Sigmoid colon (tissue), 7 donors: ENCODE results near the gene CDH22. TPM values are rescaled to one million over a fixed set of nuclear protein-coding genes. Genes with fewer than 3 reads are reported as not detected.

Source experiments
- DNase-seq: peaks from one replicate; pipeline ENCODE4 v3.0.0-alpha.2; 2019
- H3K27ac ChIP-seq, 4 donors: fragments of 200-600 bp; sonication (generic); one replicate each; pipeline ENCODE4 v1.5.1; 2016 to 2019; ENCODE audit warnings: mild to moderate bottlenecking in 1 of 4
- H3K27me3 ChIP-seq, 3 donors: fragments of 200-600 bp; sonication (generic); one replicate each; pipeline ENCODE4 v1.5.1; 2019; ENCODE audit warnings: mild to moderate bottlenecking in 1 of 3
- H3K36me3 ChIP-seq, 4 donors: fragments of 200-600 bp; sonication (generic); one replicate each; pipeline ENCODE4 v1.5.1; 2016 to 2019
- H3K4me1 ChIP-seq, 4 donors: fragments of 200-600 bp; sonication (generic); one replicate each; pipeline ENCODE4 v1.5.1; 2017 to 2019
- H3K4me3 ChIP-seq, 4 donors: fragments of 200-600 bp; sonication (generic); one replicate each; pipeline ENCODE4 v1.5.1; 2017 to 2019; ENCODE audit warnings: mild to moderate bottlenecking in 2 of 4, moderate library complexity in 1 of 4
- H3K9me3 ChIP-seq, 4 donors: fragments of 200-600 bp in 3 of 4; sonication (generic) in 3 of 4; one replicate each; pipeline versions ENCODE4 v1.5.1 to v1.6.1; 2013 to 2019
- CTCF ChIP-seq, 4 experiments: fragments of 450-650 bp in 3 of 4; fragments of 200-600 bp in 1 of 4; IDR thresholded peaks; one replicate each; pipeline ENCODE4 v1.5.1; 2016 to 2019; ENCODE audit warnings: antibody characterized with exemption in 4 of 4, mild to moderate bottlenecking in 3 of 4, moderate library complexity in 2 of 4
- EP300 ChIP-seq, 4 donors: sonication (generic); formaldehyde crosslinking; IDR thresholded peaks; one replicate each; pipeline ENCODE4 v1.6.1; 2017; ENCODE audit warnings: antibody characterized with exemption in 4 of 4
- POLR2A ChIP-seq, 2 donors: fragments of 450-650 bp; IDR thresholded peaks; one replicate each; pipeline ENCODE4 v1.6.1; 2016; ENCODE audit warnings: antibody characterized with exemption in 2 of 2, mild to moderate bottlenecking in 2 of 2, moderate library complexity in 2 of 2
- POLR2AphosphoS5 ChIP-seq, 4 donors: sonication (generic); formaldehyde crosslinking; IDR thresholded peaks; one replicate each; pipeline ENCODE4 v1.6.1; 2017; ENCODE audit warnings: antibody characterized with exemption in 4 of 4
- WGBS, 2 donors: extraction: QIAGEN DNeasy Blood & Tissue Kit; methylation state at CpG; one replicate each; pipeline ENCODE4 v1.1.7; 2013; 5-methylcytosine and 5-hydroxymethylcytosine counted together
- intact Hi-C: fragments of 100-400 bp; cut with DNase I; formaldehyde crosslinking; loops from one replicate; pipeline ENCODE4 v1.15.1; 2023
- polyA plus RNA-seq, 3 donors: library from polyadenylated mRNA; stranded (reverse); fragments of 200-250 nt; gene quantifications; one replicate each; pipeline ENCODE4 v1.2.3, GENCODE V29; 2013
- total RNA-seq, 4 donors: library from RNA; depleted of rRNA; stranded (reverse); fragments of >200 nt; gene quantifications; one replicate each; pipeline ENCODE4 v1.1.0, GENCODE V29; 2016
- donor health status: healthy with polysubstance abuse.
- donor health status: Bipolar disorder and iron deficiency.
- donor health status: healthy.

Gene CDH22
- total and polyA plus RNA-seq, 7 donors: 0.06 to 0.55 (median 0.41) TPM; not detected in 4

GRCh38 chr20:46324960-46325703, 16.8 kb upstream of the CDH22 start:
- Histone ChIP-seq H3K36me3 (no peaks in the 10 kb centered on the region), H3K9me3 (no peaks in the 10 kb centered on the region), H3K4me1 (no peaks in the 10 kb centered on the region), H3K27me3 (peaks cover 10 to 79% (median 28%) of the 10 kb centered on the region in 3 donors), H3K27ac (no peak overlapping the region), H3K4me3 (no peak overlapping the region)
- no peak for DNase-seq
- TF ChIP-seq EP300 (IDR thresholded peaks at IDR 0.05) (no peak), POLR2A (IDR thresholded peaks at IDR 0.05) (no peak), CTCF (IDR thresholded peaks at IDR 0.05) (no peak), POLR2AphosphoS5 (IDR thresholded peaks at IDR 0.05) (no peak)
- 65% methylated on average over 6 of the region's 6 CpGs for WGBS, 2 donors
- intact Hi-C loops: no loop called here

GRCh38 chr20:46324379-46324778, 16.1 kb upstream of the CDH22 start:
- intact Hi-C loops: no loop called here
- H3K36me3 ChIP-seq: no peaks in the 10 kb centered on the region
- no peak overlapping the region for H3K4me3 ChIP-seq
- peaks cover 5 to 77% (median 20%) of the 10 kb centered on the region in 3 donors for H3K27me3 ChIP-seq
- DNase-seq: no peak
- no peaks in the 10 kb centered on the region for H3K9me3 ChIP-seq
- 24 to 70% methylated on average over 7 of the region's 7 CpGs for WGBS, 2 donors
- H3K27ac ChIP-seq: no peak overlapping the region
- no peak for TF ChIP-seq EP300 (IDR thresholded peaks at IDR 0.05)
- no peak for TF ChIP-seq POLR2AphosphoS5 (IDR thresholded peaks at IDR 0.05)
- no peak for TF ChIP-seq CTCF (IDR thresholded peaks at IDR 0.05)
- TF ChIP-seq POLR2A (IDR thresholded peaks at IDR 0.05): no peak
- H3K4me1 ChIP-seq: no peaks in the 10 kb centered on the region

DNA sequence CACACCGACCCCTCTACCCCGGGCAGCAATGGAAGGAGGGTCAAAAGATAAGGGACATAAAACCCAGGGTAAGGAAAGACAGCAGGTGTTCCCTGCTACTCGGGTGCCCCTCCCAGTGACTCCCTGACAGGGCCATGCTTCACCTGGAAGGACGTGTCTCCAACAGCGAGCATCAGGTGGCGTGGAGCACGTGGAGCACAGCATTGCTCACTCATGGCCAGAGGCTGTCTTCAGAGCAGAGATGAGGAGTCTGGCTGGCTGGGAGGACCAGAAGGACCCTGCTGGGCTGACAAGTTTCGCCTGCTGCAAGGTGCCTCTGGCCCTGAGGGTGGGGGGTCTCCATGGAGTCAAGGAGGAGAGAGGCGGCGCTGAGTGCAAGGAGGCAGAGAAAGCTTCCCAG, 15.3 kb upstream of the CDH22 start:
- H3K27me3 ChIP-seq: peaks cover 5 to 69% (median 12%) of the 10 kb centered on the region in 3 donors
- TF ChIP-seq POLR2AphosphoS5 (IDR thresholded peaks at IDR 0.05) (no peak), POLR2A (IDR thresholded peaks at IDR 0.05) (no peak), EP300 (IDR thresholded peaks at IDR 0.05) (no peak), CTCF (IDR thresholded peaks at IDR 0.05) (no peak)
- H3K9me3 ChIP-seq: no peaks in the 10 kb centered on the region
- WGBS, 2 donors: 32 to 63% methylated on average over 10 of the region's 10 CpGs
- H3K4me3 ChIP-seq: no peak overlapping the region
- no peak for DNase-seq
- no peak overlapping the region for H3K27ac ChIP-seq
- no peaks in the 10 kb centered on the region for H3K36me3 ChIP-seq
- H3K4me1 ChIP-seq: no peaks in the 10 kb centered on the region
- intact Hi-C loops: no loop called here

DNA sequence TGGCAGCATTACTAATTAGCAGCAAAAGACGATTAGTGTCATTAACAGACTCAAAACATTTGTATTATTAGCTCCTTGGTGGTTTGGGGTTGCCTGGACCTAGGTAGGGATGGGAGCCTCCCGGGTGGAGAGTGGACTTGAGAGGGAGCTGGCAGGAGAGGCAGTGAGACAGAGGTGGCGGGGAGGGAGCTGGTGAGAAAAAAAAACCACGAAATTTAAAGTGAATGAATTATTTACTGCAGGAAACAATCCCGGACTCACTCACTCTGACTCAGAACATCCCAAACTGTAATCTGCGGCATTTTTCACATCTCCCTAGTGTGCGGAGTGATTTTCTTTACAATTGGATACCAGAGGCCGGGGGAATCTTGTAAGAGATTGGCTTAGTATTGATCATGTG, 14.3 kb upstream of the CDH22 start:
- TF ChIP-seq EP300 (IDR thresholded peaks at IDR 0.05) (no peak), CTCF (IDR thresholded peaks at IDR 0.05) (no peak), POLR2AphosphoS5 (IDR thresholded peaks at IDR 0.05) (no peak), POLR2A (IDR thresholded peaks at IDR 0.05) (no peak)
- no peaks in the 10 kb centered on the region for H3K36me3 ChIP-seq
- no peaks in the 10 kb centered on the region for H3K9me3 ChIP-seq
- intact Hi-C loops: no loop called here
- WGBS, 2 donors: 62 to 64% methylated on average over 8 of the region's 8 CpGs
- no peaks in the 10 kb centered on the region for H3K4me1 ChIP-seq
- no peak overlapping the region for H3K27ac ChIP-seq
- no peak for DNase-seq
- peaks cover 0 to 66% (median 11%) of the 10 kb centered on the region in 3 donors for H3K27me3 ChIP-seq
- no peak overlapping the region for H3K4me3 ChIP-seq
